ENCODE results near the gene ZFAND3.

The ZFAND3 gene

DNA sequence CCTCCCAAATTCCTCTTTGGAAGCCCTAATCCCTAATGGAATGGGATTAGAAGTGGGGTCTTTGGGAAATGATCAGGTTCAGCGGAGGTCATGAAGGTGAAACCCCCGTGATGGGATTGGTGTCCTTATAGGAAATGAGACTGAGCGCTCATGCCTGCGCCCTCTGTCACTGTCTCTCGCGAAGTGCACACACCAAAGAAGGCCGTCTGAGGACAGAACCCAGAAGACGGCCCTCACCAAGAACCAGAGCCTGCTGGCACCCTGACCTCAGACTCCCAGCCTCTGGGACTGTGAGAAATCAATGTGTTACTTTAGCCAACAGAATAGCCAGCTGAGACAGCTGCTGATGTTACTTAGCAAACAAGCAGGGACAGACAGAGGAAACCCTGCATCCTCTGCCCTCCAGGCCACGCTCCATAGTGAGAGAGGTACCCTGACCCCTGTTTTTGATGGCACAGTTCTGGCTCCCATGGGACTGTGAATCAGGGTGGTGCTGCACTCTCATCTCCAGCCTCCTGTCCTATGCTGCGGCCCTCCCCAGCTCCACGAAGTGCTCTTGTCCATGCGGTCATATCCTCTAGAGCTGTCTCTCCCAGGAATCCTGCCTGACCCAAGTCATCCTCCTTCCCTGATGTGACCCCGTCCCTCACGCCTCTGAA, 369.3 kb downstream of the ZFAND3 start:
- Histone ChIP-seq H3K4me3 (ENCODE audit: low read length) (no peak overlapping the region), H3K27me3 (replicated peaks; ENCODE audit: insufficient read depth, low read length) (no peaks in the 10 kb centered on the region), H3K9me2 (replicated peaks; ENCODE audit: insufficient read depth, low read length) (no peaks in the 10 kb centered on the region), H3K36me3 (replicated peaks; ENCODE audit: insufficient read depth, low read length) (no peaks in the 10 kb centered on the region), H3K4me1 (ENCODE audit: low read length) (no peaks in the 10 kb centered on the region), H3K27ac (ENCODE audit: low read length) (no peak overlapping the region), H3K9me3 (replicated peaks; ENCODE audit: insufficient read depth, low read length) (no peaks in the 10 kb centered on the region), H3F3A (ENCODE audit: insufficient read depth, low read length) (no peaks in the 10 kb centered on the region), H4K20me1 (ENCODE audit: insufficient read depth, low read length) (no peaks in the 10 kb centered on the region), H2AFZ (ENCODE audit: low read length) (no peak overlapping the region), H3K9ac (ENCODE audit: low read length) (no peak overlapping the region), H3K79me2 (ENCODE audit: low read length) (no peaks in the 10 kb centered on the region), H3K4me2 (ENCODE audit: low read depth, low read length) (no peak overlapping the region)
- TF ChIP-seq EZH2 (optimal IDR thresholded peaks at IDR 0.05; ENCODE audit: low read depth, low read length) (no peak), EZH2phosphoT487 (IDR thresholded peaks at IDR 0.05; ENCODE audit: low read length) (no peak)
- TF ChIP-seq, protein P1, sequence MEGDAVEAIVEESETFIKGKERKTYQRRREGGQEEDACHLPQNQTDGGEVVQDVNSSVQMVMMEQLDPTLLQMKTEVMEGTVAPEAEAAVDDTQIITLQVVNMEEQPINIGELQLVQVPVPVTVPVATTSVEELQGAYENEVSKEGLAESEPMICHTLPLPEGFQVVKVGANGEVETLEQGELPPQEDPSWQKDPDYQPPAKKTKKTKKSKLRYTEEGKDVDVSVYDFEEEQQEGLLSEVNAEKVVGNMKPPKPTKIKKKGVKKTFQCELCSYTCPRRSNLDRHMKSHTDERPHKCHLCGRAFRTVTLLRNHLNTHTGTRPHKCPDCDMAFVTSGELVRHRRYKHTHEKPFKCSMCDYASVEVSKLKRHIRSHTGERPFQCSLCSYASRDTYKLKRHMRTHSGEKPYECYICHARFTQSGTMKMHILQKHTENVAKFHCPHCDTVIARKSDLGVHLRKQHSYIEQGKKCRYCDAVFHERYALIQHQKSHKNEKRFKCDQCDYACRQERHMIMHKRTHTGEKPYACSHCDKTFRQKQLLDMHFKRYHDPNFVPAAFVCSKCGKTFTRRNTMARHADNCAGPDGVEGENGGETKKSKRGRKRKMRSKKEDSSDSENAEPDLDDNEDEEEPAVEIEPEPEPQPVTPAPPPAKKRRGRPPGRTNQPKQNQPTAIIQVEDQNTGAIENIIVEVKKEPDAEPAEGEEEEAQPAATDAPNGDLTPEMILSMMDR (IDR thresholded peaks at IDR 0.05; ENCODE audit: low read length): no peak
- DNase-seq: no peak

DNA sequence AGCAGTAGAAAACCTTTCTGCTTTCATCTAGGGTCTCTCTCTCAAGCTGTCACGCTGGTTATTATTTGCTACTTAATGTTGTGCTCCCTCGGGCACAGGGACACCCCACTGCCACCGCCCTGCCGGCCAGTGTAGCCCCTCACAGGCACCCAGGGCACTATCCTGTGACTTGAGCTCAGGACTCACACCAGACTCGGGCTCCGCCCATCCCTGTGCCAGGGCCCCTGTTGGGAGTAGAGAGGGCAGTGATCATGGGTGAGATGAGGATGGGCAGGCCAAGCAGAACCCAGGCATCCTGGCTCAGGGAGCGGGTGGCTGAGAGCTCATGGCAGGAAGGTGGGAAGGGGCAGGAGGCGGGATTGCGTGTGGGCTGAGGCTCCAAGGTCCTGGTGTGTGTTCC, 371.9 kb downstream of the ZFAND3 start:
- H3K9ac ChIP-seq (ENCODE audit: low read length): no peak overlapping the region
- H3K9me3 ChIP-seq (replicated peaks; ENCODE audit: insufficient read depth, low read length): no peaks in the 10 kb centered on the region
- H3F3A ChIP-seq (ENCODE audit: insufficient read depth, low read length): no peaks in the 10 kb centered on the region
- H3K9me2 ChIP-seq (replicated peaks; ENCODE audit: insufficient read depth, low read length): no peaks in the 10 kb centered on the region
- H3K27ac ChIP-seq (ENCODE audit: low read length): no peak overlapping the region
- no peak overlapping the region for H3K4me2 ChIP-seq (ENCODE audit: low read depth, low read length)
- TF ChIP-seq, protein P1 (IDR thresholded peaks at IDR 0.05; ENCODE audit: low read length): no peak
- TF ChIP-seq EZH2 (optimal IDR thresholded peaks at IDR 0.05; ENCODE audit: low read depth, low read length): no peak
- no peak for TF ChIP-seq EZH2phosphoT487 (IDR thresholded peaks at IDR 0.05; ENCODE audit: low read length)
- DNase-seq: no peak
- H3K79me2 ChIP-seq (ENCODE audit: low read length): no peaks in the 10 kb centered on the region
- no peaks in the 10 kb centered on the region for H3K36me3 ChIP-seq (replicated peaks; ENCODE audit: insufficient read depth, low read length)
- no peaks in the 10 kb centered on the region for H3K4me1 ChIP-seq (ENCODE audit: low read length)
- no peaks in the 10 kb centered on the region for H3K27me3 ChIP-seq (replicated peaks; ENCODE audit: insufficient read depth, low read length)
- H3K4me3 ChIP-seq (ENCODE audit: low read length): no peak overlapping the region
- no peak overlapping the region for H2AFZ ChIP-seq (ENCODE audit: low read length)
- H4K20me1 ChIP-seq (ENCODE audit: insufficient read depth, low read length): no peaks in the 10 kb centered on the region

DNA sequence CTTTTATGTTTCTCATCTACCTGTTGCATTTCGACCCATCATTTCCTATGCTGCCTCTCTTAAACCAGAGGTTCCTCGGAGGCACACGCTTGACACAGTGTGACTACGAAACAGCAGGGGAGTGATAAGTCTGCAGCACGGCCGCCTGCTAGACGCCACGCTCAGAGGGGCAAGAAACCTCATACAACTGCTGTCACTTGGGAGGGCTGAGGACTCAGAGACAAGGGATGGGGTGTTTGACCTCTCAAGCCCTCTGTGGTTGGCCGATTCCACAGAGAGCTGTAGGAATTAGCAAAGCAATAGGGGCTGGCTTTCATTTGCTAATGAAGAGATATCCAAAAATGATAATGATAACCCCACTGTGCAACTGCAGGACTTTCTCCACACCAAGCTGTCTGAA, 372.5 kb downstream of the ZFAND3 start:
- Histone ChIP-seq H3K4me3 (ENCODE audit: low read length) (no peak overlapping the region), H4K20me1 (ENCODE audit: insufficient read depth, low read length) (no peaks in the 10 kb centered on the region), H3K27ac (ENCODE audit: low read length) (no peak overlapping the region), H3K36me3 (replicated peaks; ENCODE audit: insufficient read depth, low read length) (no peaks in the 10 kb centered on the region), H2AFZ (ENCODE audit: low read length) (no peak overlapping the region), H3K27me3 (replicated peaks; ENCODE audit: insufficient read depth, low read length) (no peaks in the 10 kb centered on the region), H3K9me2 (replicated peaks; ENCODE audit: insufficient read depth, low read length) (no peaks in the 10 kb centered on the region), H3K4me1 (ENCODE audit: low read length) (no peaks in the 10 kb centered on the region), H3K9me3 (replicated peaks; ENCODE audit: insufficient read depth, low read length) (no peaks in the 10 kb centered on the region), H3K4me2 (ENCODE audit: low read depth, low read length) (no peak overlapping the region), H3K9ac (ENCODE audit: low read length) (no peak overlapping the region), H3F3A (ENCODE audit: insufficient read depth, low read length) (no peaks in the 10 kb centered on the region), H3K79me2 (ENCODE audit: low read length) (no peaks in the 10 kb centered on the region)
- DNase-seq: no peak
- TF ChIP-seq, protein P1 (IDR thresholded peaks at IDR 0.05; ENCODE audit: low read length): no peak
